Stimulated activated CD4-positive, alpha-beta T cell treated with anti-CD3 and anti-CD28 coated beads, Interleukin-4, amount 100 ng/mL, for 4 hours (primary cell): Measurements from ENCODE around the gene KCTD21.

Source experiments
- DNase-seq, 2 experiments: peaks; one replicate each; pipeline ENCODE4 v3.0.0-alpha.2; 2020

KCTD21 gene

GRCh38 chr11:78170874-78171549 is 17.4 kb downstream of the KCTD21 start:
- no peak for DNase-seq

GRCh38 chr11:78170413-78170812 is 18.0 kb downstream of the KCTD21 start:
- DNase-seq, result no peak

GRCh38 chr11:78168539-78169477 is 19.6 kb downstream of the KCTD21 start:
- DNase-seq, result no peak

- no peak for DNase-seq
Observed at GRCh38 chr11:78166855-78167469, 21.5 kb downstream of the KCTD21 start.

GRCh38 chr11:78164471-78164870 is 24.0 kb downstream of the KCTD21 start:
- no peak for DNase-seq

- no peak for DNase-seq
Observed at GRCh38 chr11:78163828-78164227, 24.6 kb downstream of the KCTD21 start.

GRCh38 chr11:78161962-78162371 is 26.5 kb downstream of the KCTD21 start:
- DNase-seq, result no peak

- no peak for DNase-seq
Observed at GRCh38 chr11:78161346-78161745, 27.1 kb downstream of the KCTD21 start.

- DNase-seq, result no peak
Observed at GRCh38 chr11:78160557-78160956, 27.9 kb downstream of the KCTD21 start.

GRCh38 chr11:78158987-78159652 is 29.3 kb downstream of the KCTD21 start:
- DNase-seq, result no peak

GRCh38 chr11:78156127-78156844 is 32.1 kb downstream of the KCTD21 start:
- no peak for DNase-seq

GRCh38 chr11:78151804-78152203 is 36.6 kb downstream of the KCTD21 start:
- no peak for DNase-seq

- DNase-seq, result no peak
Observed at GRCh38 chr11:78150754-78151153, 37.7 kb downstream of the KCTD21 start.

- no peak for DNase-seq
Observed at GRCh38 chr11:78150346-78150745, 38.1 kb downstream of the KCTD21 start.

GRCh38 chr11:78149646-78150045 is 38.8 kb downstream of the KCTD21 start:
- no peak for DNase-seq

GRCh38 chr11:78147807-78148206 is 40.6 kb downstream of the KCTD21 start:
- no peak for DNase-seq

- DNase-seq, result no peak
Observed at GRCh38 chr11:78145511-78146025, 42.9 kb downstream of the KCTD21 start.

- DNase-seq, result no peak
Observed at GRCh38 chr11:78140392-78141077, 47.9 kb downstream of the KCTD21 start.

GRCh38 chr11:78139422-78140391 is 48.7 kb downstream of the KCTD21 start, which contains the start of gene ALG8:
TSS of gene ALG8 (minus strand) at chr11:78139626. CDS start at chr11:78139588, 38 bp downstream.
- DNase-seq, result peak; percentile 96 to 97
